IMR-90 (cell line): ENCODE data around the gene PLCH1. TPM values are rescaled to one million over a fixed set of nuclear protein-coding genes. Genes with fewer than 3 reads are reported as not detected.

ENCODE experiments used
- ATAC-seq: fragments of 200-7000 bp; cut with Tn5 transposase; 2 replicates; pipeline ENCODE4 v1.9.1; 2020; ENCODE audit warnings: low read depth, mild to moderate bottlenecking, moderate library complexity
- BruUV-seq: library from RNA; stranded (reverse); fragments of 400-500 nt; replicated peaks from 2 replicates; lab custom pipeline; 2021; lab: Mats Ljungman, UMichigan
- CTCF ChIA-PET: fragments of 300-600 bp; formaldehyde crosslinking; extraction: SDS; loops from one replicate; lab custom pipeline; 2021; ENCODE audit warnings: antibody characterized with exemption; lab: Yijun Ruan, JAX
- POLR2A ChIA-PET: fragments of 300-600 bp; sonication (Branson Sonifier 250); formaldehyde crosslinking; loops from one replicate; lab custom pipeline; 2022; ENCODE audit warnings: antibody characterized with exemption; ENCODE audit not compliant: unreplicated experiment; lab: Charles Lee
- DNase-seq: peaks from one replicate; pipeline ENCODE4 v3.0.0; 2013
- H2AFZ ChIP-seq: replicated peaks from 2 replicates; pipeline ENCODE3; 2013; ENCODE audit warnings: low read length, mild to moderate bottlenecking; ENCODE audit not compliant: poor library complexity
- H2AK5ac ChIP-seq: 2 replicates; pipeline ENCODE4 v1.6.1; 2013; ENCODE audit warnings: low read depth, low read length, inconsistent platforms
- H2AK9ac ChIP-seq: replicated peaks from 2 replicates; pipeline ENCODE3; 2013; ENCODE audit warnings: mild to moderate bottlenecking, low read depth, low read length, moderate library complexity; ENCODE audit not compliant: poor library complexity
- H2BK120ac ChIP-seq: 2 replicates; pipeline ENCODE4 v1.6.1; 2013; ENCODE audit warnings: low read depth, low read length, inconsistent platforms
- H2BK15ac ChIP-seq: 3 replicates; pipeline ENCODE4 v1.6.1; 2013; ENCODE audit warnings: low read depth, low read length, inconsistent platforms
- H2BK20ac ChIP-seq: 2 replicates; pipeline ENCODE4 v1.6.1; 2013; ENCODE audit warnings: low read depth, mild to moderate bottlenecking, inconsistent platforms, low read length, moderate library complexity
- H2BK5ac ChIP-seq: 2 replicates; pipeline ENCODE4 v1.6.1; 2013; ENCODE audit warnings: mild to moderate bottlenecking, low read depth, low read length, inconsistent platforms; ENCODE audit not compliant: poor library complexity, severe bottlenecking
- H3K14ac ChIP-seq: replicated peaks from 2 replicates; pipeline ENCODE4 v1.6.1; 2013; ENCODE audit warnings: low read depth, low read length, inconsistent platforms
- H3K18ac ChIP-seq: 2 replicates; pipeline ENCODE4 v1.6.1; 2013; ENCODE audit warnings: low read depth, low read length, control low read depth
- H3K23ac ChIP-seq: 2 replicates; pipeline ENCODE4 v1.6.1; 2013; ENCODE audit warnings: low read depth, low read length, inconsistent platforms
- H3K27ac ChIP-seq: 2 replicates; pipeline ENCODE4 v1.5.1; 2013; ENCODE audit warnings: mild to moderate bottlenecking, control low read depth, low read length; ENCODE audit not compliant: insufficient read depth
- H3K27me3 ChIP-seq: 2 replicates; pipeline ENCODE4 v1.6.1; 2013; ENCODE audit warnings: low read length; ENCODE audit not compliant: control insufficient read depth, insufficient read depth
- H3K36me3 ChIP-seq: 2 replicates; pipeline ENCODE4 v1.6.1; 2013; ENCODE audit warnings: low read length, mixed read lengths; ENCODE audit not compliant: control insufficient read depth, insufficient read depth
- H3K4ac ChIP-seq: 2 replicates; pipeline ENCODE4 v1.6.1; 2013; ENCODE audit warnings: low read depth, low read length, inconsistent platforms
- H3K4me1 ChIP-seq: 2 replicates; pipeline ENCODE4 v1.6.1; 2013; ENCODE audit warnings: low read length, mixed read lengths; ENCODE audit not compliant: control insufficient read depth, insufficient read depth
- H3K4me2 ChIP-seq: 2 replicates; pipeline ENCODE4 v1.6.1; 2013; ENCODE audit warnings: low read depth, mild to moderate bottlenecking, control low read depth, low read length, moderate library complexity
- H3K4me3 ChIP-seq: 2 replicates; pipeline ENCODE4 v1.5.1; 2013; ENCODE audit warnings: low read depth, mild to moderate bottlenecking, control low read depth, low read length, moderate library complexity; ENCODE audit not compliant: insufficient read depth
- H3K56ac ChIP-seq: 2 replicates; pipeline ENCODE4 v1.6.1; 2013; ENCODE audit warnings: low read length, inconsistent platforms; ENCODE audit not compliant: insufficient read depth; ENCODE audit errors: extremely low read depth
- H3K79me1 ChIP-seq, 2 experiments: 2 replicates each; pipeline ENCODE4 v1.6.1; 2013; ENCODE audit warnings: low read length in 2 of 2, inconsistent platforms in 1 of 2, low read depth in 1 of 2
- H3K9ac ChIP-seq: 2 replicates; pipeline ENCODE4 v1.6.1; 2013; ENCODE audit warnings: low read depth, low read length, control low read depth
- H3K9me1 ChIP-seq: 2 replicates; pipeline ENCODE4 v1.6.1; 2013; ENCODE audit warnings: low read length, inconsistent platforms; ENCODE audit not compliant: insufficient read depth
- H3K9me3 ChIP-seq: 2 replicates; pipeline ENCODE4 v1.6.1; 2013; ENCODE audit warnings: low read length; ENCODE audit not compliant: control insufficient read depth, insufficient read depth
- H4K20me1 ChIP-seq: 2 replicates; pipeline ENCODE4 v1.6.1; 2013; ENCODE audit warnings: low read length, inconsistent platforms; ENCODE audit not compliant: insufficient read depth
- H4K5ac ChIP-seq: 2 replicates; pipeline ENCODE4 v1.6.1; 2013; ENCODE audit warnings: mild to moderate bottlenecking, low read depth, low read length, control low read depth
- H4K8ac ChIP-seq, 2 experiments: 2 replicates each; pipeline ENCODE4 v1.6.1; 2013; ENCODE audit warnings: low read depth in 2 of 2, low read length in 2 of 2, control low read depth in 1 of 2, inconsistent platforms in 1 of 2
- H4K91ac ChIP-seq: 2 replicates; pipeline ENCODE4 v1.6.1; 2013; ENCODE audit warnings: low read depth, low read length, inconsistent platforms; ENCODE audit not compliant: insufficient read depth
- BHLHE40 ChIP-seq: fragments of 150-350 bp; IDR thresholded peaks from 2 replicates; pipeline ENCODE4 v1.6.1; 2016; ENCODE audit warnings: mild to moderate bottlenecking, low read depth, low read length
- CEBPB ChIP-seq: IDR thresholded peaks from 2 replicates; pipeline ENCODE4 v1.6.1; 2012; ENCODE audit warnings: low read depth, low read length, improper control_type of control experiment
- CHD1 ChIP-seq: IDR thresholded peaks from 2 replicates; pipeline ENCODE4 v1.6.1; 2012; ENCODE audit warnings: low read depth, low read length, improper control_type of control experiment
- CTCF ChIP-seq: conservative IDR thresholded peaks from 2 replicates; pipeline ENCODE4 v1.5.1; 2012; ENCODE audit warnings: mild to moderate bottlenecking, low read depth, low read length, improper control_type of control experiment
- ELK1 ChIP-seq: fragments of 150-350 bp; IDR thresholded peaks from 2 replicates; pipeline ENCODE4 v1.6.1; 2016; ENCODE audit warnings: low read depth, mild to moderate bottlenecking, low read length, moderate library complexity, borderline replicate concordance
- FOS ChIP-seq: fragments of 150-350 bp; IDR thresholded peaks from 2 replicates; pipeline ENCODE4 v1.6.1; 2016; ENCODE audit warnings: low read depth, low read length
- MAFK ChIP-seq: IDR thresholded peaks from 2 replicates; pipeline ENCODE4 v1.6.1; 2012; ENCODE audit warnings: low read depth, low read length, improper control_type of control experiment
- MAZ ChIP-seq: IDR thresholded peaks from 2 replicates; pipeline ENCODE4 v1.6.1; 2012; ENCODE audit warnings: low read depth, mild to moderate bottlenecking, low read length, improper control_type of control experiment, moderate library complexity, borderline replicate concordance
- MXI1 ChIP-seq: IDR thresholded peaks from 2 replicates; pipeline ENCODE4 v1.6.1; 2012; ENCODE audit warnings: low read depth, mild to moderate bottlenecking, low read length, moderate library complexity, borderline replicate concordance
- NFE2L2 ChIP-seq: fragments of 150-350 bp; IDR thresholded peaks from 2 replicates; pipeline ENCODE4 v1.6.1; 2016; ENCODE audit warnings: low read depth, mild to moderate bottlenecking, low read length
- POLR2A ChIP-seq: IDR thresholded peaks from 2 replicates; pipeline ENCODE4 v1.6.1; 2012; ENCODE audit warnings: mild to moderate bottlenecking, low read depth, low read length
- RAD21 ChIP-seq: IDR thresholded peaks from 2 replicates; pipeline ENCODE4 v1.6.1; 2012; ENCODE audit warnings: low read length, improper control_type of control experiment
- RCOR1 ChIP-seq: IDR thresholded peaks from 2 replicates; pipeline ENCODE4 v1.6.1; 2012; ENCODE audit warnings: mild to moderate bottlenecking, low read length, improper control_type of control experiment; ENCODE audit not compliant: insufficient replicate concordance
- RFX5 ChIP-seq: IDR thresholded peaks from 2 replicates; pipeline ENCODE4 v1.8.0; 2012; ENCODE audit warnings: low read depth, mild to moderate bottlenecking, low read length, moderate library complexity
- SMC3 ChIP-seq: fragments of 150-350 bp; IDR thresholded peaks from 2 replicates; pipeline ENCODE4 v1.6.1; 2016; ENCODE audit warnings: low read depth, mild to moderate bottlenecking, antibody characterized with exemption, low read length, moderate library complexity
- USF2 ChIP-seq: fragments of 150-350 bp; IDR thresholded peaks from 2 replicates; pipeline ENCODE4 v1.6.1; 2017; ENCODE audit warnings: mild to moderate bottlenecking, antibody characterized with exemption, low read length, low read depth
- whole genome bisulfite sequencing, 2 experiments: methylation state at CpG; one replicate each; pipeline versions ENCODE4 v1.1.5 to v1.1.7; 2013; ENCODE audit warnings: missing lambda C conversion rate in 2 of 2; ENCODE audit not compliant: insufficient read length in 1 of 2; ENCODE audit errors: extremely low coverage in 2 of 2; 5-methylcytosine and 5-hydroxymethylcytosine counted together
- dilution Hi-C: fragments of 300-500 bp; cut with HindIII; formaldehyde crosslinking; loops from one replicate; pipeline ENCODE4 v1.14.3; 2018; ENCODE audit warnings: low sequenced_read_pairs; ENCODE audit not compliant: unreplicated experiment
- in situ Hi-C: fragments of 300-500 bp; cut with MboI; formaldehyde crosslinking; loops from 3 replicates; pipeline ENCODE4 v1.14.3; 2019; ENCODE audit warnings: low sequenced_read_pairs, inconsistent platforms, mixed read lengths
- intact Hi-C: fragments of 100-400 bp; cut with micrococcal nuclease; formaldehyde crosslinking; loops from 2 replicates; pipeline ENCODE4 v1.10.0; 2022
- polyA plus RNA-seq, 3 experiments: library from polyadenylated mRNA; depleted of rRNA; stranded (reverse); fragments of >200 nt; gene quantifications; 2 replicates each; pipeline ENCODE4 v1.2.3, GENCODE V29; 2012; ENCODE audit warnings: low replicate concordance in 1 of 3
- total RNA-seq: library from RNA; depleted of rRNA; stranded (reverse); fragments of >200 nt; gene quantifications from 2 replicates; pipeline ENCODE4 v1.2.3, GENCODE V29; 2012

Gene PLCH1
- total and polyA plus RNA-seq, 2 of the 4 experiments (the other 2 are of a cell fraction): not detected

- in situ Hi-C loops: no loop called here
- Histone ChIP-seq H2BK20ac (no peak overlapping the region), H2BK120ac (no peak overlapping the region), H2AK5ac (no peak overlapping the region), H4K8ac (no peak overlapping the region), H4K20me1 (no peaks in the 10 kb centered on the region), H4K5ac (no peak overlapping the region), H3K9me1 (no peaks in the 10 kb centered on the region), H4K91ac (no peak overlapping the region), H3K56ac (no peak overlapping the region), H2AK9ac (no peak overlapping the region), H3K27ac (no peak overlapping the region), H3K14ac (no peak overlapping the region), H3K18ac (no peak overlapping the region), H3K9me3 (no peaks in the 10 kb centered on the region), H2AFZ (no peak overlapping the region), H2BK15ac (no peak overlapping the region), H3K4me3 (no peak overlapping the region), H3K23ac (no peak overlapping the region), H3K4me2 (no peak overlapping the region), H3K27me3 (no peaks in the 10 kb centered on the region), H3K4ac (no peak overlapping the region), H3K79me1 (no peaks in the 10 kb centered on the region), H3K4me1 (no peaks in the 10 kb centered on the region), H2BK5ac (no peak overlapping the region), H3K9ac (no peak overlapping the region), H3K36me3 (no peaks in the 10 kb centered on the region)
- WGBS, 2 experiments: 0% methylated on average over 1 of the region's 2 CpGs; no CpG with 5 or more reads in 1 of the 2 experiments
- ChIA-PET POLR2A (no interaction called here), CTCF (interaction anchor here (0.6 kb wide), 1 partner anchor 279 kb away, joined by 7 read pairs; no protein-coding TSS in a partner anchor)
- ATAC-seq: no peak
- intact Hi-C loops: no loop called here
- dilution Hi-C loops: no loop called here
- no peak for DNase-seq
- no TSS peak for BruUV-seq
- no peak for TF ChIP-seq FOS
- no peak for TF ChIP-seq CTCF
- no peak for TF ChIP-seq NFE2L2
- no peak for TF ChIP-seq RFX5
- no peak for TF ChIP-seq ELK1
- no peak for TF ChIP-seq MXI1
- no peak for TF ChIP-seq SMC3
- no peak for TF ChIP-seq CHD1
- no peak for TF ChIP-seq BHLHE40
- TF ChIP-seq MAFK: no peak
- TF ChIP-seq CEBPB: no peak
- TF ChIP-seq USF2: no peak
- TF ChIP-seq RAD21: no peak
- no peak for TF ChIP-seq MAZ
- TF ChIP-seq RCOR1: no peak
- TF ChIP-seq POLR2A: no peak
These were observed 74.5 kb downstream of the PLCH1 start for GRCh38 chr3:155670335-155670734.
